ENCODE results near the gene PKD1.

PKD1 gene

GRCh38 chr16:2160915-2161551, 25.3 kb upstream of the PKD1 start:
- Mint-ChIP-seq H3K9me3 (no peaks in the 10 kb centered on the region), H3K4me3 (no peak overlapping the region), H3K4me1 (ENCODE audit: low read depth) (peaks cover 12% of the 10 kb centered on the region), H3K27me3 (ENCODE audit: low read depth) (no peaks in the 10 kb centered on the region), H3K36me3 (ENCODE audit: low read depth) (peaks cover 7% of the 10 kb centered on the region), H3K27ac (no peak overlapping the region)
- no peak for DNase-seq (ENCODE audit: low spot score)

- no peaks in the 10 kb centered on the region for H3K9me3 Mint-ChIP-seq
- no peaks in the 10 kb centered on the region for H3K27me3 Mint-ChIP-seq (ENCODE audit: low read depth)
- peaks cover 12% of the 10 kb centered on the region for H3K36me3 Mint-ChIP-seq (ENCODE audit: low read depth)
- DNase-seq (ENCODE audit: low spot score) = no peak
- H3K4me1 Mint-ChIP-seq (ENCODE audit: low read depth) = peaks cover 12% of the 10 kb centered on the region
- H3K27ac Mint-ChIP-seq = peak overlapping the region; percentile 8
- H3K4me3 Mint-ChIP-seq = no peak overlapping the region
Measured at GRCh38 chr16:2159175-2159838, 23.6 kb upstream of the PKD1 start.

- H3K4me1 Mint-ChIP-seq (ENCODE audit: low read depth) = peaks cover 16% of the 10 kb centered on the region
- peaks cover 21% of the 10 kb centered on the region for H3K36me3 Mint-ChIP-seq (ENCODE audit: low read depth)
- H3K27me3 Mint-ChIP-seq (ENCODE audit: low read depth) = no peaks in the 10 kb centered on the region
- H3K9me3 Mint-ChIP-seq = no peaks in the 10 kb centered on the region
- no peak for DNase-seq (ENCODE audit: low spot score)
- H3K4me3 Mint-ChIP-seq = no peak overlapping the region
- no peak overlapping the region for H3K27ac Mint-ChIP-seq
Measured at GRCh38 chr16:2158262-2158638, 22.6 kb upstream of the PKD1 start.

- H3K36me3 Mint-ChIP-seq (ENCODE audit: low read depth) = peaks cover 22% of the 10 kb centered on the region
- no peaks in the 10 kb centered on the region for H3K9me3 Mint-ChIP-seq
- DNase-seq (ENCODE audit: low spot score) = no peak
- H3K4me3 Mint-ChIP-seq = peak overlapping the region; percentile 99
- peaks cover 19% of the 10 kb centered on the region for H3K4me1 Mint-ChIP-seq (ENCODE audit: low read depth)
- no peaks in the 10 kb centered on the region for H3K27me3 Mint-ChIP-seq (ENCODE audit: low read depth)
- H3K27ac Mint-ChIP-seq = no peak overlapping the region
Measured at GRCh38 chr16:2157480-2158261, 22.0 kb upstream of the PKD1 start.

GRCh38 chr16:2156849-2157224, 21.1 kb upstream of the PKD1 start:
- no peak for DNase-seq (ENCODE audit: low spot score)
- Mint-ChIP-seq H3K36me3 (ENCODE audit: low read depth) (peaks cover 21% of the 10 kb centered on the region), H3K4me3 (peak overlapping the region; percentile 99), H3K4me1 (ENCODE audit: low read depth) (peaks cover 19% of the 10 kb centered on the region), H3K27me3 (ENCODE audit: low read depth) (no peaks in the 10 kb centered on the region), H3K9me3 (no peaks in the 10 kb centered on the region), H3K27ac (peak overlapping the region; percentile 95)

- H3K4me1 Mint-ChIP-seq (ENCODE audit: low read depth) = peaks cover 21% of the 10 kb centered on the region
Measured at GRCh38 chr16:2155977-2156848, 20.5 kb upstream of the PKD1 start.

GRCh38 chr16:2155091-2155950, 19.6 kb upstream of the PKD1 start, which contains the start of gene TRAF7:
Gene TRAF7, plus strand, starts transcription at chr16:2155782. Its CDS starts 8,139 bp downstream, at chr16:2163921.
- Mint-ChIP-seq H3K27me3 (ENCODE audit: low read depth) (no peaks in the 10 kb centered on the region), H3K4me1 (ENCODE audit: low read depth) (peaks cover 22% of the 10 kb centered on the region), H3K4me3 (peak within 1 kb of the TSS; percentile 99), H3K36me3 (ENCODE audit: low read depth) (peaks cover 33% of the 10 kb centered on the region), H3K27ac (peak within 1 kb of the TSS; percentile 95), H3K9me3 (no peaks in the 10 kb centered on the region)
- peak; percentile 98 for DNase-seq (ENCODE audit: low spot score)

More at GRCh38 chr16:2155977-2156848, 20.5 kb upstream of the PKD1 start:
- peaks cover 27% of the 10 kb centered on the region for H3K36me3 Mint-ChIP-seq (ENCODE audit: low read depth)
- peak overlapping the region; percentile 99 for H3K4me3 Mint-ChIP-seq
- H3K27ac Mint-ChIP-seq = peak overlapping the region; percentile 95
- no peaks in the 10 kb centered on the region for H3K27me3 Mint-ChIP-seq (ENCODE audit: low read depth)
- no peak for DNase-seq (ENCODE audit: low spot score)
- H3K9me3 Mint-ChIP-seq = no peaks in the 10 kb centered on the region

- H3K27ac Mint-ChIP-seq = peak overlapping the region; percentile 74
- peaks cover 35% of the 10 kb centered on the region for H3K36me3 Mint-ChIP-seq (ENCODE audit: low read depth)
- H3K27me3 Mint-ChIP-seq (ENCODE audit: low read depth) = no peaks in the 10 kb centered on the region
- no peak for DNase-seq (ENCODE audit: low spot score)
- no peaks in the 10 kb centered on the region for H3K9me3 Mint-ChIP-seq
- peak overlapping the region; percentile 82 for H3K4me3 Mint-ChIP-seq
- H3K4me1 Mint-ChIP-seq (ENCODE audit: low read depth) = peaks cover 26% of the 10 kb centered on the region
Measured at GRCh38 chr16:2154533-2155090, 18.9 kb upstream of the PKD1 start.

- no peak for DNase-seq (ENCODE audit: low spot score)
- H3K27ac Mint-ChIP-seq = peak overlapping the region; percentile 74
- H3K27me3 Mint-ChIP-seq (ENCODE audit: low read depth) = no peaks in the 10 kb centered on the region
- peaks cover 35% of the 10 kb centered on the region for H3K36me3 Mint-ChIP-seq (ENCODE audit: low read depth)
- no peaks in the 10 kb centered on the region for H3K9me3 Mint-ChIP-seq
- H3K4me1 Mint-ChIP-seq (ENCODE audit: low read depth) = peaks cover 29% of the 10 kb centered on the region
- H3K4me3 Mint-ChIP-seq = peak overlapping the region; percentile 82
Measured at GRCh38 chr16:2152695-2153506, 17.2 kb upstream of the PKD1 start.

- Mint-ChIP-seq H3K36me3 (ENCODE audit: low read depth) (peaks cover 35% of the 10 kb centered on the region), H3K27me3 (ENCODE audit: low read depth) (no peaks in the 10 kb centered on the region), H3K9me3 (no peaks in the 10 kb centered on the region), H3K4me1 (ENCODE audit: low read depth) (peaks cover 20% of the 10 kb centered on the region), H3K27ac (no peak overlapping the region), H3K4me3 (peak overlapping the region; percentile 54)
- DNase-seq (ENCODE audit: low spot score) = no peak
Measured at GRCh38 chr16:2151188-2152091, 15.7 kb upstream of the PKD1 start.

- no peak for DNase-seq (ENCODE audit: low spot score)
- peaks cover 17% of the 10 kb centered on the region for H3K4me1 Mint-ChIP-seq (ENCODE audit: low read depth)
- H3K36me3 Mint-ChIP-seq (ENCODE audit: low read depth) = peaks cover 35% of the 10 kb centered on the region
- H3K4me3 Mint-ChIP-seq = no peak overlapping the region
- H3K9me3 Mint-ChIP-seq = no peaks in the 10 kb centered on the region
- peaks cover 5% of the 10 kb centered on the region for H3K27me3 Mint-ChIP-seq (ENCODE audit: low read depth)
- no peak overlapping the region for H3K27ac Mint-ChIP-seq
Measured at GRCh38 chr16:2150418-2151187, 14.9 kb upstream of the PKD1 start.

Measured in T-helper 2 cell treated with Interferon-gamma antibody and Interleukin-4, amounts not matched to agents 5 μg/mL and 100 μg/mL, for 36 hours (primary cell).